ENCODE measurements around the gene DYNLRB2. TPM values are rescaled to one million over a fixed set of nuclear protein-coding genes. Genes with fewer than 3 reads are reported as not detected.

DYNLRB2 gene
- total RNA-seq, result not detected

GRCh38 chr16:80540516-80541305 is at the start of gene DYNLRB2:
Gene DYNLRB2, plus strand, starts transcription at chr16:80540993. Its CDS starts 84 bp downstream, at chr16:80541077.

